HL-60 (cell line): ENCODE measurements around the gene CHRNE.

ENCODE experiments used
- GABPA ChIP-seq: IDR thresholded peaks from 2 replicates; pipeline ENCODE4 v1.6.1; 2012; ENCODE audit warnings: low read depth
- REST ChIP-seq: IDR thresholded peaks from 2 replicates; pipeline ENCODE4 v1.6.1; 2012; ENCODE audit warnings: low read depth; ENCODE audit not compliant: insufficient replicate concordance
- SPI1 ChIP-seq: IDR thresholded peaks from 2 replicates; pipeline ENCODE4 v1.6.1; 2012; ENCODE audit warnings: low read depth, mild to moderate bottlenecking, borderline replicate concordance
- TF ChIP-seq, protein P1 (sequence below): IDR thresholded peaks from one replicate; pipeline ENCODE4 v1.5.1; 2011; ENCODE audit warnings: low read length, control low read depth, inconsistent platforms; ENCODE audit not compliant: insufficient read depth

DNA sequence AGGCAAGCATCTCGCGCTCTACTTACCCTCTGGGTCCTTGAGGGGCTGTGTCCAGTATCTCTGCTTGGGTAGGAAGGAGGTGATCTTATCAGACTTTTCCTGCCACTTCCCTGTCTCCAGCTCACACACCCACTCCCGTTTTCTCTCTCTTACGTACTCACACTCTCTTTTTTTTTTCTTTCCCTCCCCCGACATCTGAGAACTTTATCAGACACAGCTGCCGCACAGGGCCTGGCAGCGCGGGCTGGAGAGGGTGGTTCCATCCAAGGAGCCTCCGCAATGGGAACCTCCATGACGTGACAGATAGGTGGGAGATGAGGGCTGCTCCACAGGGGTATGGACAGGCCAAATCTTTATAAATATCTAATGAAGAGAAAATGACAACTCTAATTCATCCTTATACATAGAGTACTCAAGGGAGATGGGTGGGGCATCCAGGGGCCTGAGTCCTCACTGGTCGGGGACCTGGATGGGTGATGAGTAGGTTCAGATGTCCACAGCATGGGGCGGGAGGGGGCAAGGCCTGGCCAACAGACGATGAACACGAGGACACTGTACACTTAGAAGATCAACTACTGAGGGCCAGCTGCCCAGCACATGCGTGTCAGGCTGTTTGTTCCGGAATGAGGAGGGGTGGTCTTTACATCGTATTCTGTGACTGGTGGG is 46.5 kb downstream of the CHRNE start:
- TF ChIP-seq REST, result no peak
- TF ChIP-seq SPI1, result no peak
- TF ChIP-seq, protein P1, sequence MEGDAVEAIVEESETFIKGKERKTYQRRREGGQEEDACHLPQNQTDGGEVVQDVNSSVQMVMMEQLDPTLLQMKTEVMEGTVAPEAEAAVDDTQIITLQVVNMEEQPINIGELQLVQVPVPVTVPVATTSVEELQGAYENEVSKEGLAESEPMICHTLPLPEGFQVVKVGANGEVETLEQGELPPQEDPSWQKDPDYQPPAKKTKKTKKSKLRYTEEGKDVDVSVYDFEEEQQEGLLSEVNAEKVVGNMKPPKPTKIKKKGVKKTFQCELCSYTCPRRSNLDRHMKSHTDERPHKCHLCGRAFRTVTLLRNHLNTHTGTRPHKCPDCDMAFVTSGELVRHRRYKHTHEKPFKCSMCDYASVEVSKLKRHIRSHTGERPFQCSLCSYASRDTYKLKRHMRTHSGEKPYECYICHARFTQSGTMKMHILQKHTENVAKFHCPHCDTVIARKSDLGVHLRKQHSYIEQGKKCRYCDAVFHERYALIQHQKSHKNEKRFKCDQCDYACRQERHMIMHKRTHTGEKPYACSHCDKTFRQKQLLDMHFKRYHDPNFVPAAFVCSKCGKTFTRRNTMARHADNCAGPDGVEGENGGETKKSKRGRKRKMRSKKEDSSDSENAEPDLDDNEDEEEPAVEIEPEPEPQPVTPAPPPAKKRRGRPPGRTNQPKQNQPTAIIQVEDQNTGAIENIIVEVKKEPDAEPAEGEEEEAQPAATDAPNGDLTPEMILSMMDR, result no peak
- no peak for TF ChIP-seq GABPA
